Stimulated activated CD8-positive, alpha-beta memory T cell treated with anti-CD3 and anti-CD28 coated beads, Interleukin-15, amount 100 ng/mL, for 1 hour (primary cell): ENCODE results near the gene ADGRV1.

Experiments
- DNase-seq: peaks from one replicate; pipeline ENCODE4 v3.0.0-alpha.2; 2020; ENCODE audit warnings: low read depth

ADGRV1 gene

GRCh38 chr5:91166059-91166807, 607.6 kb downstream of the ADGRV1 start:
- DNase-seq = no peak

GRCh38 chr5:91168859-91169258, 610.3 kb downstream of the ADGRV1 start:
- DNase-seq = no peak

DNA sequence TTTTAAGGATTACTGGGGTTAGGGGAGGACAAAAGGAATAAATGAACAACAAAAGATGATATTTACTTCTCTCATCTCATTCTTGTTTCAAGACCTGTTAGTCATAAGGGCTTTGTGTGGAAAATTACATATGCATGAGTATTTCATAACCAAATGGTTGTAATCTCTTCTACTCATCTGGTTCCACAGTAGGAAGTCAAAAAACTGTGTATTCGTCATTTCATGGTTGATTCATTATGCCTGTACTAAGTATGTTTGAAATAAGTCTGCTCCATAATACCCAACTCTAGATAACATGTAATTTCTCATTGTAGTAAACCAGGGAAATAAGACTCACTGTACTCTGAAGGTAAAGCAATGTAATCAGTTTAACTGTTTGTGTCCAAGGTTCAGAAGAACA, 611.7 kb downstream of the ADGRV1 start:
- DNase-seq = no peak

GRCh38 chr5:91171322-91171721, 612.7 kb downstream of the ADGRV1 start:
- DNase-seq = no peak

- no peak for DNase-seq
Measured at GRCh38 chr5:91174396-91174795, 615.8 kb downstream of the ADGRV1 start.

DNA sequence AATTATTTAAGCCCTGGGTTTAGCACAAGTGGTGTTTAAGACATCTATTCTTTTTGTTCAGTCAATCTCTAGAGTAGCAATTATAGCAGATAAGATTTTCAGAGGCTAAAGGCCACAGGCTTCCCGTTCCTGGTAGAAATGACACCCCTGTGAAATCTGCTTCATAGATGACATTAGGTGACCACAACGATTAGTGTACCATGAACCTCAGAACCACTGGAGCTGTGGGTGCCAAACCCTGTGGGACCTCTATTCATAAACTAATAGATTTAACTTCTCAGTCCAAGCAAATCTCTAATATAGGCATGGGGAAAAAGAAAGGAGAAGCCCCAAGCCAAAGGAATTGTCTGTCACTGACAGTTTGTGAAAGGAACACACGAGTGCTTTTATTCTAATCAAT, 617.1 kb downstream of the ADGRV1 start:
- DNase-seq = no peak

GRCh38 chr5:91176288-91177016, 617.9 kb downstream of the ADGRV1 start:
- DNase-seq = no peak

GRCh38 chr5:91177085-91177484, 618.5 kb downstream of the ADGRV1 start:
- no peak for DNase-seq

DNA sequence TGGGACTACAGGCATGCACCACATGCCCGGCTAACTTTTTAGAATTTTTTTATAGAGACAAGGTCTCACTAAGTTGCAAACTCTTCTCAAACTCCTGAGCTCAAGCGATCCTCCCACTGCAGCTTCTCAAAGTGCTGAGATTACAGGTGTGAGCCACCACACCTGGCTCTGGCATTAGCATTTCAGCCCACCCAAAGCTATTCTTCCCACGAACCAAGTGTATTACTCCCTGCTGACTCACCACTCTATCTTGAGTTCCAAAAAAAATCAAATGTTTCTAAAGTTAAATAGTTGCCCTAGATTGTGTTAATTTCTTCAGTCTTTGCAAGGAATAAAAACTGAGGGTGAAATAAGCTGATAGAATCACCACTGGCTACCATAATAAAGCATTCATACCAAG, 619.0 kb downstream of the ADGRV1 start:
- no peak for DNase-seq

GRCh38 chr5:91178461-91178860, 619.9 kb downstream of the ADGRV1 start:
- DNase-seq = no peak

DNA sequence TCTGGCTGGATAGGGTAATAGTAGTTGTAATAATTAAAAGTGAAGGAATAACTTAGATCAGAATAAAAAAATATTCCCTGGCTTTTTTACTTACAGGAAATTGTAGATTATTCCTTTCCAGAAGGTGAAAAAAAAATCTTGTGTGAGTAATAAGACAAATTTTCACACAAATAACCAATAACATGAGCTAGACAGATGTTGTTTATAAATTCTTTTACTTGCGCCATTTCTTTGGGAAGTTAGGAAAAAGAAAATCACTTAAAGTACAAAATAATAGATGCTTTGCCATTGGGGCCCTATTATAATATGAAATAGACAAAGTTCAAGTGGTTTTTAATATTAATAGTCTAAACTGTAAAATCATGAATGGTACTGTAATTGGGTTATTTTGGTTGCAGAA, 620.4 kb downstream of the ADGRV1 start:
- no peak for DNase-seq

DNA sequence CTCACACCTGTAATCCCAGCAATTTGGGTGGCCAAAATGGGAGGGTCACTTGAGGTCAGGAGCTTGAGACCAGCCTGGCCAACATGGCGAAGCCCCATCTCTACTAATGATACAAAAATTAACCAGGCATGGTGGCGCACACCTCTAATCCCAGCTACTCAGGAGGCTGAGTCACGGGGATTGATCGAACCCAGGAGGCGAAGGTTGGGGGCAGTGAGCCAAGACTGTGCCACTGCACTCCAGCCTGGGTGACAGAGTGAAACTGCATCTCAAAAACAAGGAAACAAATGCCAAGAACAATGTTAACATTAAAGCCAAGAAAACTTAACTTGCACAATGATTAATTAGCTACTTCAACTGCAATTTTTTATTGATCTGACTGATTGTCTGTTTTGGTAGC, 621.9 kb downstream of the ADGRV1 start:
- DNase-seq = no peak

GRCh38 chr5:91182763-91183162, 624.2 kb downstream of the ADGRV1 start:
- DNase-seq = no peak

- no peak for DNase-seq
Measured at GRCh38 chr5:91183743-91184142, 625.1 kb downstream of the ADGRV1 start.

DNA sequence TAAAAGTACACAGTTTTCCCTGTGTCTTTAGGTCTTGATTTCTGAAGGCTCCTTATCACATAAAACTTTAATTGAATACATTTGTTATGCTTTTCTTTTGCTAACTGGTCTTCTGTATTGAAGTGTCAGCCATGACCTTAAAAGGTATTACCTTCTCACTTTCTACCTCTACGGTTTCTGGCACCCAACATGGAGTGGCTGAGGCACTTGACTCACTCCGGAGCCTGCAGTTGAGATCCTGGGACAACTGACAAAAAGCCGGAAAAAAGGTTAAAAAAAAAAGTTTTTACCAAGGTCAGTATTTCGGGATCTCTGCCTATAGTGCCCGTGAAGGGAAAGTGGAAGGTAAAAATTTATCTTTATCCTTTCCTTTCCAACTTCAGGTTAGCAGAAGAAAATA, 627.5 kb downstream of the ADGRV1 start:
- no peak for DNase-seq

DNA sequence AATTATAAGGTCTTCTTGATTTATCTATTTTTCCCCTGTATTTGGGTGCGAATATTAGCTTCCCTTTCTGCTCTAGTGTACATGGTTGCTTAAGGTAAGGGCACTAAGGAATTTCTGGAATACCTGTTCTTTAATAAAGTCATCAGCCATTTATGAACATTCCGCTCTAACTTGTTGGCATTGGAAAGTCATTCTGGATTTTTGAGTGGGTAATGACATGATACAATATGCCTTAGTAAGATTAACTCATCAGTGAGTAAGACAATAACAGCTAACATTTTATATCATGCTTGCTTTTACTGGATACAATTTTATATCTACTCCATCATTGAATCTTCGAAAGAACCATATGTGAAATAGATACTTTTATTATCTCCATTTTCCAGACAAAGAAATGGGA, 628.4 kb downstream of the ADGRV1 start:
- no peak for DNase-seq

- DNase-seq = no peak
Measured at GRCh38 chr5:91188755-91189154, 630.2 kb downstream of the ADGRV1 start.

DNA sequence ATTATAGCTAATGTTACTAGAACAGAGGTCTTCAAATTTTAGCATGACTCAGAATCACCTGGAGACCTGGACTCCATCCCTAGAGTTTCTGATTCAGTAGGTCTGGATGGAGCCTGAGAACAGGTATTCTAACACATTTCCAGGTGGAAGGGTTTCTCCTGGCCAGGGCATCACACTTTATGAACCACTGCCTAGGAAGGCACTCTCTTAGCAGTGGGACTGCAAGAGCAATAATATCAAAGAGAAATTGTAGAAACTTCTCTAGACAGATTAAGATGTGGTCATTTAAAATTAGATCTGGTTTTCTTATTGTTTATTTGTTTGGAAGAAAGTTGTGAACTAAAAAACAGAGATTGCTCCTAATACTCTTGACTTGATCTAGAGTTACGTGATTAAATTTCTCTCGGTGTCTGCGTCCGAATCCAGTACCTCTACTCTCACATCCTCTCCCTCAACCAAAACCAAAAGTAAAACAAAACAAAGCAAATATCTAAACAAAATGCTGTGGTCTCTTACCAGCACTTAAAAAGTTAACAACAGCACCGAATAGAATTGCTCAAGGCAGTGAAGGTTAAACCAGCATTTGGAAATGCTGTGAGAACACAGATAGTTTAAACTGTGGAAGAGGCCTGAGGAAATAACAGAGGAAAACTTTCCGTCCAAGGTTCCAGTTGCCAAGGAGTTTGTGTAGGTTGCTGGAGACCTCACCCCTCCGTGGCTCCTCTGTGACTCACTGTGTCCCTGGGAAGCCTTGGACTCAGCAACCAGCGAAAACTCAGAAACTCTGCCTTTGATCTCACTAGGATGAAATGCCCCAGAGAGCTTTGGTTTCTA, 631.1 kb downstream of the ADGRV1 start:
- no peak for DNase-seq

- no peak for DNase-seq
Measured at GRCh38 chr5:91190314-91190690, 631.7 kb downstream of the ADGRV1 start.

DNA sequence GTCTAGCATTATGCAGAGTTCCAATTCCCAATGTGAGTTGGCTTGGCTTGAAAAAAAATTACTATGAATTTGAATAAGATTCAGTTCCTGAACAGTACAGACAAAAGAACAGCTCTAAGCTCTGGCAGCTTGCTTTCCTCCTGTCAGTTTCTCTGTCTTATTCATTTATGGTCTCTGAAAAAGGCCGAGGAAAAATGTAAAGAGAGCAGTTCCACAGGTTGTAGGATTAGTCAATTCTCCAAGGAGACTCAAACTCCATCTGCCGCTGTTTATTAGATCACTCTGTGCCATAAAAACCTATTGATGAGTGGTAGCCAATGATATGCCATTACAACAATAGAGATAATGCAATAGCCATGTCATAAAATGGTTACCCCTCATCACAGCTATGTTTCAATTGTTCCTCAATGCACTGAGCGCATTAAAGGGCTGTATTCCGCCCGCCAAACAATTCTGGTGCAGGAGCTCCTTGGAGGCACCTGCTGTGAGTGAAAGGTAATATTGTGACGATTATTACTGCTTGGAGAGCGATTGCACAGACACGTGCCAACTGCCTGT, 636.3 kb downstream of the ADGRV1 start:
- no peak for DNase-seq

- DNase-seq = no peak
Measured at GRCh38 chr5:91200692-91201091, 642.1 kb downstream of the ADGRV1 start.

DNA sequence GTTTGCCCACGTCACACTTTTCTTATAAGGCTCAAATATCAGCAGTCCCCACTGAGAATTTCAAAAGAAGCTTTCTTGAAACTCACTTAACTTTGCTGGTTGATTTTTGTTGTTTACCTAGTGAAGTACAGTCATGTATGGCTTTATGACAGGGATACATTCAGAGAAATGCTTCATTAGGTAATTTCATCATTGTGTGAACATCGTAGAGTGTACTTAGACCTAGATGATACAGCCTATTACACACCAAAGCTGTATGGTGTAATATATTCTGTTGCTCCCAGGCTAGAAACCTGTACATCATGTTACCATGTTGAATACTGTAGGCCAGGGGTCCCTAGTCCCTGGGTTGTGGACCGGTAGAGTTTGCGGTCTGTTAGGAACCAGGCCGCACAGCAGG, 647.5 kb downstream of the ADGRV1 start:
- no peak for DNase-seq

DNA sequence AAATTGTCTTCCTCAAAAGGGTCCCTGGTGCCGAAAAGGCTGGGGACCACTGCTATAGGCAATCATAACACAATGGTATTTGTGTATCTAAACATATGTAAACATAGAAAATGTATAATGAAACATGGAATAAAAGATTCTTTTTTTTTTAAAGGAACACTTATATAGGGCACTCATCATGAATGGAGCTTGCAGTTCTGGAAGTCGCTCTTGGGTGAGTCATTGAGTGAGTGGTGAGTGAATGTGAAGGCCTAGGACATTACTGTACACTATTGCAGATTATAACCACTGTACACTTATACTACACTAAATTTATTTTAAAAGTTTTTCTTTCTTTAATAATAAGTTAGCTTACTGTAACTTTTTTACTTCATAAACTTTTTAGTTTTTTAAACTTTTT, 648.1 kb downstream of the ADGRV1 start:
- DNase-seq = no peak
